Tongue (tissue), 2 donors: Measurements from ENCODE around the gene GPR34. TPM values are rescaled to one million over a fixed set of nuclear protein-coding genes. Genes with fewer than 3 reads are reported as not detected.
A peak's percentile ranks its signal among the peaks of the same experiment; 100 is the strongest.
"Not testable (repeated sequence)": the region's sequence is repeated elsewhere in the genome, so short reads cannot be mapped to it uniquely, and the experiment has no call there.

ENCODE experiments used
- DNase-seq: peaks from one replicate; pipeline ENCODE4 v3.0.0-alpha.2; 2015
- total RNA-seq: library from RNA; depleted of rRNA; stranded (reverse); fragments of >200 nt; gene quantifications from one replicate; pipeline ENCODE4 v1.2.3, GENCODE V29; 2014

The GPR34 gene
- total RNA-seq: 2.7 TPM

GRCh38 chrX:41688835-41689234, at the start of gene GPR34:
Gene GPR34 (plus strand): TSS chrX:41688973. CDS start chrX:41695634, 6,661 bp downstream.
- DNase-seq: no peak

GRCh38 chrX:41646201-41646600, 42.6 kb upstream of the GPR34 start:
- not testable (repeated sequence) for DNase-seq

- DNase-seq: no peak
These were observed 35.6 kb upstream of the GPR34 start for GRCh38 chrX:41653125-41653524.

GRCh38 chrX:41655101-41655500, 33.7 kb upstream of the GPR34 start:
- DNase-seq: no peak

GRCh38 chrX:41655631-41656030, 33.1 kb upstream of the GPR34 start:
- no peak for DNase-seq

GRCh38 chrX:41661366-41662095, 27.2 kb upstream of the GPR34 start:
- DNase-seq: no peak

- DNase-seq: no peak
These were observed 24.3 kb upstream of the GPR34 start for GRCh38 chrX:41664375-41664901.

- DNase-seq: no peak
These were observed 23.9 kb upstream of the GPR34 start for GRCh38 chrX:41664908-41665307.

GRCh38 chrX:41665686-41666085, 23.1 kb upstream of the GPR34 start:
- peak; percentile 5 for DNase-seq

GRCh38 chrX:41666251-41666650, 22.5 kb upstream of the GPR34 start:
- DNase-seq: no peak

- DNase-seq: no peak
These were observed 21.1 kb upstream of the GPR34 start for GRCh38 chrX:41667631-41668030.

GRCh38 chrX:41670112-41670511, 18.7 kb upstream of the GPR34 start:
- DNase-seq: no peak

- DNase-seq: no peak
These were observed 17.7 kb upstream of the GPR34 start for GRCh38 chrX:41671082-41671481.

- DNase-seq: no peak
These were observed 16.1 kb upstream of the GPR34 start for GRCh38 chrX:41672643-41673042.

GRCh38 chrX:41676361-41676760, 12.4 kb upstream of the GPR34 start:
- not testable (repeated sequence) for DNase-seq

GRCh38 chrX:41677183-41678060, 11.4 kb upstream of the GPR34 start:
- no peak for DNase-seq

- no peak for DNase-seq
These were observed 4.6 kb upstream of the GPR34 start for GRCh38 chrX:41684138-41684537.

- DNase-seq: no peak
These were observed 3.8 kb upstream of the GPR34 start for GRCh38 chrX:41684940-41685339.

GRCh38 chrX:41686788-41687187, 2.0 kb upstream of the GPR34 start:
- DNase-seq: no peak

- no peak for DNase-seq
These were observed 617 bp upstream of the GPR34 start for GRCh38 chrX:41688156-41688555.

- no peak for DNase-seq
These were observed 938 bp downstream of the GPR34 start for GRCh38 chrX:41689711-41690110.

- DNase-seq: no peak
These were observed 3.5 kb downstream of the GPR34 start for GRCh38 chrX:41692162-41692749.

GRCh38 chrX:41693024-41693423, 4.3 kb downstream of the GPR34 start:
- DNase-seq: no peak
